K562 (cell line): ENCODE results near the gene YIPF5. TPM values are rescaled to one million over a fixed set of nuclear protein-coding genes. Genes with fewer than 3 reads are reported as not detected.

ENCODE experiments used
- CBX5 ChIP-seq: IDR thresholded peaks from 2 replicates; pipeline ENCODE4 v1.6.1; 2014; ENCODE audit warnings: low read depth, borderline replicate concordance
- EP400 ChIP-seq: fragments of 450-650 bp; IDR thresholded peaks from 2 replicates; pipeline ENCODE4 v1.6.1; 2017; ENCODE audit warnings: antibody characterized with exemption, mild to moderate bottlenecking, moderate library complexity
- FOXK2 ChIP-seq, 2 experiments: fragments of 450-650 bp; IDR thresholded peaks in 1 of 2; conservative IDR thresholded peaks in 1 of 2; 2 replicates each; pipeline ENCODE4 v1.6.1; 2016; ENCODE audit warnings: low read depth in 2 of 2, mild to moderate bottlenecking in 1 of 2
- MCM3 ChIP-seq: fragments of 450-650 bp; IDR thresholded peaks from 2 replicates; pipeline ENCODE4 v1.6.1; 2016
- NR2F6 ChIP-seq: fragments of 450-650 bp; formaldehyde crosslinking; IDR thresholded peaks from 2 replicates; pipeline ENCODE4 v1.4.0; 2020; ENCODE audit warnings: mild to moderate bottlenecking
- PRPF4 ChIP-seq: fragments of 200-400 bp; formaldehyde crosslinking; IDR thresholded peaks from one replicate; pipeline ENCODE4 v1.6.1; 2017; ENCODE audit warnings: low read length, low read depth, mild to moderate bottlenecking; ENCODE audit not compliant: insufficient read depth, poor library complexity, severe bottlenecking
- SP1 ChIP-seq: sonication (generic); formaldehyde crosslinking; IDR thresholded peaks from 2 replicates; pipeline ENCODE4 v1.8.1; 2022; ENCODE audit warnings: mild to moderate bottlenecking, missing genetic modification reagents
- YY1 ChIP-seq, 3 experiments: IDR thresholded peaks; 2 replicates each; pipeline ENCODE4 v1.6.1; 2011; ENCODE audit warnings: low read length in 2 of 3, mild to moderate bottlenecking in 2 of 3, moderate library complexity in 2 of 3, borderline replicate concordance in 1 of 3, control low read depth in 1 of 3, low read depth in 1 of 3; ENCODE audit not compliant: insufficient read depth in 3 of 3, insufficient replicate concordance in 2 of 3, control insufficient read depth in 1 of 3, insufficient read length in 1 of 3; ENCODE audit errors: extremely low read depth in 1 of 3
- ZNF644 ChIP-seq: fragments of 200-800 bp; sonication (Bioruptor generic); IDR thresholded peaks from 2 replicates; pipeline ENCODE4 v1.6.1; 2016; ENCODE audit warnings: low read depth, missing genetic modification characterization, missing compliant biosample characterization
- polyA plus RNA-seq, 8 experiments: library from polyadenylated mRNA; depleted of rRNA in 4 of 8; stranded (reverse) in 5 of 8; unstranded in 3 of 8; fragments of >200 nt; fragmentation: Nextera tagmentation in 2 of 8; fragmentation: Illumina TruSeq in 1 of 8; extraction: Ambion mirVana in 2 of 8; extraction: Trizol in 1 of 8; gene quantifications; 2 replicates each; pipeline versions ENCODE4 v1.2.1 to v1.2.3, GENCODE V29; 2011 to 2014; ENCODE audit warnings: inconsistent platforms in 1 of 8, missing spikeins in 1 of 8
- total RNA-seq, 7 experiments: library from RNA; depleted of rRNA in 6 of 7; stranded (reverse); fragments of >200 nt in 6 of 7; fragmentation: Illumina TruSeq in 2 of 7; extraction: Trizol in 2 of 7; gene quantifications; 2 replicates each; pipeline versions ENCODE4 v1.2.1 to v1.2.3, GENCODE V29; 2011 to 2021; ENCODE audit warnings: low replicate concordance in 1 of 7
- TF ChIP-seq, protein P1 (sequence below), 2 experiments: fragments of 450-650 bp in 1 of 2; sonication (generic) in 1 of 2; formaldehyde crosslinking in 1 of 2; IDR thresholded peaks; 2 replicates each; pipeline versions ENCODE4 v1.7.1 to v1.9.0; 2016 to 2022; ENCODE audit warnings: inconsistent platforms in 1 of 2, mild to moderate bottlenecking in 1 of 2, missing genetic modification reagents in 1 of 2
- TF ChIP-seq, protein P2 (sequence below): sonication (generic); formaldehyde crosslinking; IDR thresholded peaks from 2 replicates; pipeline ENCODE4 v1.8.0; 2023; ENCODE audit warnings: mild to moderate bottlenecking, missing genetic modification reagents
- TF ChIP-seq, protein P3 (sequence below), 2 experiments: IDR thresholded peaks; 2 replicates each; pipeline ENCODE4 v1.6.1; 2012; ENCODE audit warnings: improper control_type of control experiment in 2 of 2, low read depth in 2 of 2, low read length in 2 of 2, borderline replicate concordance in 1 of 2

YIPF5 gene
- total and polyA plus RNA-seq, 9 of the 15 experiments (the other 6 are each of a cell fraction or from before 2014, with no cell fraction given) = 12.1 to 52.9 (median 33.7) TPM

DNA sequence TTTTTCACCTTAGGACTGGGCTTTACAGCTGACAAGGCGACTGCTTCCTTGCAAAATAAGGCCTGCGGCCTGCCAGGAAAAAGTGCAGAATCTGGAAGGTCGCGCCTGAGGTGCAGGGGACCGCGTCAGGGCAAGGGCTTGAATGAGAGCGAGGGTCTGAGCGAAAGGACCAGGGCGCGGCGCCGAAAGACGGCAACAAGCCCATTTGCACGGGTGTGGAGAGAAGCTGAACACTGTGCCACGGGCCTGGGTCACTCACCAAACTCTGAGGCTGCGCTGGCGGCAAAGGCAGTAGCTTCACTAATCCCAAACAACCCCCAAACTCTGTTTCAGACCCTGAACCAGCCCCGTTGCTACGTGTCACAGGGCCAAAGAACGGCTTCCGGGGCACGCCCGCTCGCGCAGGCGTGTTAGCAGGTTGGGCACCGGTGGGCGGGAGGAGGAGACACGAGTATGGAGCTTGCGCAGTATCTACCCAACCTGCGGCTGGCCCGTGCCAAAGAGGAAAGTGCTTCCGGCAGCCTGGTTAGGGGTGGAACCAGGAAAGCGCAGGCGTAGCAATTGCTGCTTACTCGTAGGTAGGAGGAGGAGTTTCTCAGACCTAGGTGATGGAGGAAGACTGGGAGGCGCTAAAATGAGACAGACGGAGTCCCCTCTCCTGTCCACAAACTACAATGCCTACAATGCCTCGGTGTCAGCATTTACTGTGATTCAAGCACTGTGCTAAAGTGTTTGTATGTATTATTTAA is at the start of gene YIPF5, which contains the start of gene KCTD16 (continued):
- TF ChIP-seq EP400 (peak; percentile 97), FOXK2 (conservative IDR thresholded peaks at IDR 0.05 in 1 of 2, IDR thresholded peaks at IDR 0.05 in 1 of 2; ENCODE audit: low read depth in 2 of 2) (peak in 1 of 2 experiments; percentile 71; a peak in 2 of 4 replicates), CBX5 (no peak), PRPF4 (no peak), MCM3 (no peak), ZNF644 (tag) (no peak), SP1 (CRISPR knock-in tag) (peak; percentile 52; the same call in 1 of the 2 replicates), NR2F6 (no peak), YY1 (IDR thresholded peaks at IDR 0.05; ENCODE audit: borderline replicate concordance in 1 of 3, control insufficient read depth in 1 of 3, extremely low read depth in 1 of 3, insufficient read depth in 3 of 3, insufficient read length in 1 of 3, insufficient replicate concordance in 2 of 3, low read depth in 1 of 3, low read length in 2 of 3) (peak in 1 of 3 experiments; percentile 31)
- TF ChIP-seq, protein P1, sequence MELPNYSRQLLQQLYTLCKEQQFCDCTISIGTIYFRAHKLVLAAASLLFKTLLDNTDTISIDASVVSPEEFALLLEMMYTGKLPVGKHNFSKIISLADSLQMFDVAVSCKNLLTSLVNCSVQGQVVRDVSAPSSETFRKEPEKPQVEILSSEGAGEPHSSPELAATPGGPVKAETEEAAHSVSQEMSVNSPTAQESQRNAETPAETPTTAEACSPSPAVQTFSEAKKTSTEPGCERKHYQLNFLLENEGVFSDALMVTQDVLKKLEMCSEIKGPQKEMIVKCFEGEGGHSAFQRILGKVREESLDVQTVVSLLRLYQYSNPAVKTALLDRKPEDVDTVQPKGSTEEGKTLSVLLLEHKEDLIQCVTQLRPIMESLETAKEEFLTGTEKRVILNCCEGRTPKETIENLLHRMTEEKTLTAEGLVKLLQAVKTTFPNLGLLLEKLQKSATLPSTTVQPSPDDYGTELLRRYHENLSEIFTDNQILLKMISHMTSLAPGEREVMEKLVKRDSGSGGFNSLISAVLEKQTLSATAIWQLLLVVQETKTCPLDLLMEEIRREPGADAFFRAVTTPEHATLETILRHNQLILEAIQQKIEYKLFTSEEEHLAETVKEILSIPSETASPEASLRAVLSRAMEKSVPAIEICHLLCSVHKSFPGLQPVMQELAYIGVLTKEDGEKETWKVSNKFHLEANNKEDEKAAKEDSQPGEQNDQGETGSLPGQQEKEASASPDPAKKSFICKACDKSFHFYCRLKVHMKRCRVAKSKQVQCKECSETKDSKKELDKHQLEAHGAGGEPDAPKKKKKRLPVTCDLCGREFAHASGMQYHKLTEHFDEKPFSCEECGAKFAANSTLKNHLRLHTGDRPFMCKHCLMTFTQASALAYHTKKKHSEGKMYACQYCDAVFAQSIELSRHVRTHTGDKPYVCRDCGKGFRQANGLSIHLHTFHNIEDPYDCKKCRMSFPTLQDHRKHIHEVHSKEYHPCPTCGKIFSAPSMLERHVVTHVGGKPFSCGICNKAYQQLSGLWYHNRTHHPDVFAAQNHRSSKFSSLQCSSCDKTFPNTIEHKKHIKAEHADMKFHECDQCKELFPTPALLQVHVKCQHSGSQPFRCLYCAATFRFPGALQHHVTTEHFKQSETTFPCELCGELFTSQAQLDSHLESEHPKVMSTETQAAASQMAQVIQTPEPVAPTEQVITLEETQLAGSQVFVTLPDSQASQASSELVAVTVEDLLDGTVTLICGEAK (IDR thresholded peaks at IDR 0.05) = peak; percentile 91
- TF ChIP-seq, protein P1 (CRISPR knock-in tag; IDR thresholded peaks at IDR 0.05) = no peak
- TF ChIP-seq, protein P2, sequence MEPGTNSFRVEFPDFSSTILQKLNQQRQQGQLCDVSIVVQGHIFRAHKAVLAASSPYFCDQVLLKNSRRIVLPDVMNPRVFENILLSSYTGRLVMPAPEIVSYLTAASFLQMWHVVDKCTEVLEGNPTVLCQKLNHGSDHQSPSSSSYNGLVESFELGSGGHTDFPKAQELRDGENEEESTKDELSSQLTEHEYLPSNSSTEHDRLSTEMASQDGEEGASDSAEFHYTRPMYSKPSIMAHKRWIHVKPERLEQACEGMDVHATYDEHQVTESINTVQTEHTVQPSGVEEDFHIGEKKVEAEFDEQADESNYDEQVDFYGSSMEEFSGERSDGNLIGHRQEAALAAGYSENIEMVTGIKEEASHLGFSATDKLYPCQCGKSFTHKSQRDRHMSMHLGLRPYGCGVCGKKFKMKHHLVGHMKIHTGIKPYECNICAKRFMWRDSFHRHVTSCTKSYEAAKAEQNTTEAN (CRISPR knock-in tag) = no peak
- TF ChIP-seq, protein P3, sequence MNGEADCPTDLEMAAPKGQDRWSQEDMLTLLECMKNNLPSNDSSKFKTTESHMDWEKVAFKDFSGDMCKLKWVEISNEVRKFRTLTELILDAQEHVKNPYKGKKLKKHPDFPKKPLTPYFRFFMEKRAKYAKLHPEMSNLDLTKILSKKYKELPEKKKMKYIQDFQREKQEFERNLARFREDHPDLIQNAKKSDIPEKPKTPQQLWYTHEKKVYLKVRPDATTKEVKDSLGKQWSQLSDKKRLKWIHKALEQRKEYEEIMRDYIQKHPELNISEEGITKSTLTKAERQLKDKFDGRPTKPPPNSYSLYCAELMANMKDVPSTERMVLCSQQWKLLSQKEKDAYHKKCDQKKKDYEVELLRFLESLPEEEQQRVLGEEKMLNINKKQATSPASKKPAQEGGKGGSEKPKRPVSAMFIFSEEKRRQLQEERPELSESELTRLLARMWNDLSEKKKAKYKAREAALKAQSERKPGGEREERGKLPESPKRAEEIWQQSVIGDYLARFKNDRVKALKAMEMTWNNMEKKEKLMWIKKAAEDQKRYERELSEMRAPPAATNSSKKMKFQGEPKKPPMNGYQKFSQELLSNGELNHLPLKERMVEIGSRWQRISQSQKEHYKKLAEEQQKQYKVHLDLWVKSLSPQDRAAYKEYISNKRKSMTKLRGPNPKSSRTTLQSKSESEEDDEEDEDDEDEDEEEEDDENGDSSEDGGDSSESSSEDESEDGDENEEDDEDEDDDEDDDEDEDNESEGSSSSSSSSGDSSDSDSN (IDR thresholded peaks at IDR 0.05; ENCODE audit: borderline replicate concordance in 1 of 2, low read depth in 2 of 2, low read length in 2 of 2) = no peak
